GM21360 (cell line): Measurements from ENCODE around the gene DIP2A.

Experiments
- ATAC-seq: cut with Tn5 transposase; IDR thresholded peaks from one replicate; pipeline ENCODE4 v1.9.1; 2021; ENCODE audit warnings: mild to moderate bottlenecking, moderate library complexity; ENCODE audit not compliant: unreplicated experiment

DIP2A gene

DNA sequence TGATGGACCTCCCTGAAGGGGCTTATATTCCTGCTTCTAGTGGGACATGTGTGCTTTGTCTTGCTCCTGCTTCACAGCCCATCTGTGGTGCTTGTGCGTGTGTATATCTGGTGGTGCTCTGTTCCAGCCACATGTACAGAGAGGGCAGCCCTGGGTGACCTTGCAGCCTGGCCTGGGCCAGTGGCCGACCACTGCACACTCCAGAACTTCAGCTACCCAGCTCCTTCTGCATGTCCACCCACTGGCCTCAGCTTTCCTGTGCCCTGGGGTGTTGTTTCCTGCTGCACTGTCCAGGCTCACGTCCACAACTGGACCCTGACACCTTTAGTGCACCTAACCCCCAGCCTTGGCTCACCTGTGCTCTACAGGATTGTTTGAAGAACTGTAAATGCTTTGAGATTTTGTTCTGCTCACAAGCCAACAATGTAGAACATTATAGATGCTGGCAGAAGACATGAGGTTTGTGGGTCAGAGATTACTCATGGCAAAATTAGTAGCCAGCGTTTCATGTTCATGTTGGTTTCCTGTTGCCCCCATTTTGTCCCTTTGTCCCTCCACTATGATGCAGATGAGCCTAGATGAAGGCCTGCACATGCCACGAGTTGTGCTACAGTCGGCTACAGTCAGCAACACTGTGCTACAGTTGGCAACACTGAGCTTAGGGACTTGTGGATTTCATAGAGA, 151.5 kb downstream of the DIP2A start:
- no peak for ATAC-seq

DNA sequence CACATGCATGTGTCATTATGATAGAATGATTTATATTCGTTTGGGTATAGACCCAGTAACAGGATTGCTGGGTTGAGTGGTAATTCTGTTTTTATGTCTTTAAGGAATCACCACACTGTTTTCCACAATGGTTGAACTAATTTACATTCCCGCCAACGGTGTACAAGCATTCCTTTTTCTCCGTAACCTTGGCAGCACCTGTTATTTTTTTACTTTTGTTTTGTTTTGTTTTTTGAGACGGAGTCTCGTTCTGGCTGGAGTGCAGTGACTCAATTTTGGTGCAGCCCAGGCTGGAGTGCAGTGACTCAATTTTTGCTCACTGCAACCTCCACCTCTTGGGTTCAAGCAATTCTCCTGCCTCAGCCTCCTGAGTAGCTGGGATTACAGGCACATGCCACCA, 154.7 kb downstream of the DIP2A start:
- no peak for ATAC-seq

GRCh38 chr21:46616050-46616449, 157.4 kb downstream of the DIP2A start:
- ATAC-seq, result no peak

DNA sequence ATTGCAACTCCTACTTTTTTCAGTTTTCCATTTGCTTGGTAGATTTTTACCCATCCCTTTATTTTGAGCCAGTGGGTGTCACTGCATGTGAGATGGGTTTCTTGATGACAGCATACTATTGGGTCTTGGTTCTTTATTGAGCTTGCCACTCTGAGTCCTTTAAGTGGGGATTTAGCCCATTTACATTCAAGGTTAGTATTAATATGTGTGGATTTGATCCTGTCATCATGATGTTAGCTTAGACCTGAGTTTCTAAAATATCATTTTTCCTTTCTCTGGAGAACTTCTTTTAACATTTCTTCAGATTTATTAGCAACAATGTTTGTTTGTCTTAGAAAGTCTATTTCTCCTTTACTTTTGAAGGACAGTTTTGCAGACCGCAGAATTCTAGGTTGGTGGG, 158.0 kb downstream of the DIP2A start:
- ATAC-seq, result no peak

DNA sequence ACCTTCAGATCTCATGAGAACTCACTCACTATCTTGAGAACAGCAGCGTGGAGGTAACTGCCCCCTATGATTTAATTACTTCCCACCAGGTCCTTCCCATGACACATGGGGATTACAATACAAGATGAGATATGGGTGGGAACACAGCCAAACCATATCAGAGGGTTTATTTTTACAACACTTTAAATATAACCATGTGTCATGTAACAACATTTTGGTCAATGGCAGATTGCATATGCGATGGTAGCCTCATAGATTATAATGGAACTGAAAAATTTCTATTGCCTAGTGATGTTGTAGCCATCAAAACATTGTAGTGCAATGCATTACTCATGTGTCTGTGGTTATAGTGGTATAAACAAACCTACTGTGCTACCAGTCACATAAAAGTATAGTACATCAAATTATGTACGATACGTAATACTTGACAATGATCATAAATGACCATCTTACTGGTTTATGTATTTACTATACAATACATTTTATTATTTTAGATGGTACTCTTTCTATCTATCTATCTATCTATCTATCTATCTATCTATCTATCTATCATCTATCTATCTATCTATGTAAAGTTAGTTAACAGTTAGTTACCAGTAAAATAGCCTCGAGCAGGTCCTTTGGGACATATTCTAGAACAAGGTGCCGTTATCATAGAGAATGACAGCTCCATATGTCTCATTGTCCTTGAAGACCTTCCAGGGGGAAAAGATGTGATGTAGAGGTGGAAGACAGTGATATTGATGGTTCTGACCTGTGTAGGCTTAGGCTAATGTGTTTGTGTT, 158.8 kb downstream of the DIP2A start:
- no peak for ATAC-seq

DNA sequence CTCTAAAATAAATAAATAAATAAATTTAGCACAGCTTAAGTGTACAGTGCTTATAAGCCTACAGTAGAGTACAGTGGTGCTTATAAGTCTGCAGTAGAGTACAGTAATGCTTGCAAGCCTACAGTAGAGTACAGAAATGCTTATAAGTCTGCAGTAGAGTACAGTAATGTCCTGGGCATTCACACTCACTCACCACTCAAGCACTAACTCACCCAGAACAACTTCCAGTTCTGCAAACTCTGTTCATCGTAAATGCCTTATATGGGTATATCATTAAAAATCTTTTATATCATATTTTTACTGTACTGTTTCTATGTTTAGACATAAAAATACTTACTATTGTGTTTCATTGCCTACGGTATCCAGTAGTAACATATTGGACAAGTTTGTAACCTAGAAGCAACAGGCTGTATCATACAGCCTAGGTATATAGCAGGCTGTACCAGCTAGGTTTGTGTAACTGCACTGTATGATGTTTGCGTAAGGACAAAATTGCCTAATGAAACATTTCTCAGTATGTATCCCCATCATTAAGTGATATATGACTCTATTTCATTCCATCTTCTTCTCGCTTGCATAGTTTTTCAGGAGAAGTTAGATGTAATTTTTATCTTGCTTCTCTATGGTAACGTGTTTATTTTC, 160.2 kb downstream of the DIP2A start:
- ATAC-seq, result no peak
